GM19035 (cell line): ENCODE results near the gene PCBP3.
A peak's percentile ranks its signal among the peaks of the same experiment; 100 is the strongest.
"Not testable (repeated sequence)": the region's sequence is repeated elsewhere in the genome, so short reads cannot be mapped to it uniquely, and the experiment has no call there.

Experiments used
- ATAC-seq: cut with Tn5 transposase; IDR thresholded peaks from one replicate; pipeline ENCODE4 v1.9.1; 2021; ENCODE audit not compliant: unreplicated experiment

The PCBP3 gene

DNA sequence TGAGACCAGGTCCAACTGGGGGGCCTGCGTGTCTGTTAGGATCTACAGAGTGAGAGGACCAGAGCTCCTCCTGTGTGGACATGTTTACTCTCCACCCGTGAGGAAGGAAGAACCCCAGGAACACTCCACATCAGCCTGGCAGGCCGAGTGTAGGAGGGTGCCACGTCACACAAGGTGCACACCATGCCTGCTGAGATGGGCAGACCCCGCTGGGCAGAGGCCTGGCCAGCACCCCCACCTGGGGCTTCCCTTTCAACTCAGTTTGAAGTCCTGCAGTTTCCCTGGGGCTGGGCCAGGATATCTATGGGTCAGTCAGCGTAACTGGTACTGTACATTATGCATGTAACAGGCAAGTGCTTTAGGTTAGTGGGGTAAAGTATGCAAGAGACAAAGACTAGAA is 30.1 kb upstream of the PCBP3 start:
- no peak for ATAC-seq

DNA sequence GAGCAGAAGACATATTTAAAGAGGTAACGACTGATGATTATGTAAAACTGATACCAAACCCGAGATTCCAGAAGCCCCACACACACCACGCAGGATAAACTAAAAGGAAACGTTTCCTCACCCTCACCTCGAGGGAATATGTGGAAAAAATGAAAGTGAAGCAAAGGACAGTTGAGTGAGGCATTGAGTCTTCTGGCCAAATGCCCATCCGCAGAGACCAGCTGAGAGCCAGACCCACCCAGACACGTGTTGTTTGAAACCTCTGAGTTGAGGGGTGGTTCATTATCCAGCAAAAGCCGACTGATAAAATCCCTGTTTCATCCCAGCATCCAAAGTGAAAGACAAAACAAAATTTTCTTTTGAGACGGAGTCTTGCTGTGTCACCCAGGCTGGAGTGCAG is 29.6 kb upstream of the PCBP3 start:
- no peak for ATAC-seq

DNA sequence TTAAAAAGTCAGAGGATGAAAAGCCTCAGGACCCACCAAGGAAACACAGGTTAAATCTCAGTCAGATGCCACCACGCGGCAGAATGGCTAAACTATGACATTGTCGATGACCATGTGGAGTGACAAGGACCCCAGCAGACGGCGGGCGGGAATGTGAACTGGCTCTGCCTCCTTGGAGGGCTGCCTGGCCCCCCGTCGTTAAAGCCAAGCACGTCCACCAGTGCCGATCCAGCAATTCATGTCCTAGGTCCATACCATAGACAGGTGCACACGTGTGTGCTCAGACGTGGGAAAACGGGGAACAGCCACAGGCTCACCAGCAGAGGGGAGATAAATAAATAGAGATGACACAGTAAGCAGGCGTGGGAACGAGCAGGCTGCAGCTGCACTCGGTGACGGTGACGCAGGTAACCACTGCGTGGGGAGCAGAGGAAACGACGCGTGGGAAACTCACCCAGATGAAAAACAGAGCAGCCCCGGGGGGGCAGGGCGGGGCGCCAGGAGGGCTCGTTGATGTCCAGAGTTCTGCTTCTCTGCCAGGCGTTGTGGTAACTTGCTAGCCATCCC is 28.3 kb upstream of the PCBP3 start:
- peak; percentile 77 for ATAC-seq

DNA sequence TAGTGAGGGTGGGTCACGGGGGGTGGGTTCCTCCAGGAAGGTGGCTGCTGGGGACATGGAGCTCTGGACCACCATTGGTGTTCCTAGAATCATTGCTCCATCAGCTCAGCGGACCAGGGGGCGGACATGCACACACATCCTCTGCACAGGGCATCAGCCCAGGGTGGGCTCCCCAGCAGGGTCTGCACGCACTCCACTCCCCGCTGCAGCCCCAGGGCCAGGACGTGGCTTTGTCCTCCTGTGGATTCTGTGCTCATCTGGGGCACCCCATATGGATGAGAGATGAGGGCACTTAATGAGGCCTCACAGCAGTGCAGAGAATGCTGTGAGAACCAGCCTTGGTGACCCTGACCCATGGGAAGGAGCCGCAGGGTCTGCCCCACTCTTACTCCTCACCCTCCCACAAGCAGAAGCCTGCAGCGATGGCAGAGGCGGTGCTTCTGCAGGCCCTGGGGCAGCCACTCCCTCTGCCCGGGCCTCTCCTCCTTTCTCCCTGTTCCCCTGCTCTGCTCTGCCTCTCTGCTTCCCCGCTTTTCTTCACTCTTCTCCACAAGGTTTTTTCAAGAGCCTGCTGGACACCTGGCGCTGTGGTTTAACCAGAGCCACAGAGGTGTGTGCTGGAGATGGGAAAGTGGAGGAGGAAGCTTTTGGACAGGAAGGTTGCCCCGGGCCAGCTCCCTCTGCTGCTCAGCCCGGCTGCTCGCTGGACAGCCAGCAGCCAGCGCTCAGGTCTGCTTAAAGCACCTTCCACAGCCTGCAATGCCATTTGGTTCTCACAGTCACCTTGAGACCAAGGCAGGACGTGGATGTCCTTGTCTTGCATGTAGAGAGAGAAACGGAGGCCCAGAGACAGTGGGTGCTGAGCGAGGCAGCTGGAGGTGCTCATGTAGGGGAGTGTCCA is 26.3 kb upstream of the PCBP3 start:
- no peak for ATAC-seq

DNA sequence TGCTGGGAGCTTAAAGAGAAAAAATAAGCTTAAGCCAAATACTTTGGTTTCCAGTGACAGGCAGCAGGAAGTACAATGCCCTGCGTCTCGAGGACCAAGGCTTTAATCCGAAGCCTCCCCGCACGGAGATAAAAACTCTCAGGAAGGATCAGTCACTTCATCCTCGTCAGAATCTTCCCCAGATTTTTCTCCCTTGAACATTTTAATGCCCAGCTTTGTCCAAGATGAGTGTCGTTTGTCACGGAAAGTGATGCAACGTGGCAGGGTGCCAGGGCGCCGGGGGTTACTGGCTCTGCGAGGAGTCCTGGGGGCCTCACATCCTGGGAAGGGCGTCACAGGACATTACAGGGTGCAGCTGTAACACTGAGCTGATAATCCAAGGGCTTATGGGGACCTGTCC is 25.2 kb upstream of the PCBP3 start:
- ATAC-seq: no peak

DNA sequence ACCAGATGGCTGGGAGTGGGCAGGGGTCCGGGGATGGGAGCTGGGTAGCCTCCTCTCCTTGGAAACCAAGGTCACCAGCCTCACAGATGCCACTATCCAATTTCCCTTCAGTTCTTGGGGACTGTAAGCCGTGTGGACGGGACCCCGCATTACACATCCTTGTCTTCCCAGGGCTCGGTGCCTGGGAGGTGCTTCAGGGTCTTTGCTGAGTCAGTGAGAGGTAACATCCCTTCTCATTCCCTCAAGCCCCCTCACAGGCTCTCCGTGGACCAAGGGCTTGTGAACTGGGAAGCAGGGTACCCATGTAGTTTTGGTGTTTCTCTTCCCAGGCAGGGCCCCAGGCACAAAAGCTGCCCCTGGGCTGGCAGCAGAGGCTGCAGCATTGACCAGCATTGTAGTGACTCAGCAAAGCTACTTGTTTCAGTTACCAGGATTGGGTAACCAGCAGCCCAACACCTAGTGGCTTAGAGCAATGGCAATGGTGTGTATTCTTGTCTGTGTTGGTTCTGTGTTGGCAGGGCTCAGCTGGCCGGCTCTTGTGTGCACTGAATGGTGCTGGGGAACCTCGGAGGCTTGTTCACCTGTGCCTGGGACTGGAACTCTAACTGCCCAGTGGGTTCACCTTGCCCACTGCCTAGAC is 24.6 kb upstream of the PCBP3 start:
- no peak for ATAC-seq

DNA sequence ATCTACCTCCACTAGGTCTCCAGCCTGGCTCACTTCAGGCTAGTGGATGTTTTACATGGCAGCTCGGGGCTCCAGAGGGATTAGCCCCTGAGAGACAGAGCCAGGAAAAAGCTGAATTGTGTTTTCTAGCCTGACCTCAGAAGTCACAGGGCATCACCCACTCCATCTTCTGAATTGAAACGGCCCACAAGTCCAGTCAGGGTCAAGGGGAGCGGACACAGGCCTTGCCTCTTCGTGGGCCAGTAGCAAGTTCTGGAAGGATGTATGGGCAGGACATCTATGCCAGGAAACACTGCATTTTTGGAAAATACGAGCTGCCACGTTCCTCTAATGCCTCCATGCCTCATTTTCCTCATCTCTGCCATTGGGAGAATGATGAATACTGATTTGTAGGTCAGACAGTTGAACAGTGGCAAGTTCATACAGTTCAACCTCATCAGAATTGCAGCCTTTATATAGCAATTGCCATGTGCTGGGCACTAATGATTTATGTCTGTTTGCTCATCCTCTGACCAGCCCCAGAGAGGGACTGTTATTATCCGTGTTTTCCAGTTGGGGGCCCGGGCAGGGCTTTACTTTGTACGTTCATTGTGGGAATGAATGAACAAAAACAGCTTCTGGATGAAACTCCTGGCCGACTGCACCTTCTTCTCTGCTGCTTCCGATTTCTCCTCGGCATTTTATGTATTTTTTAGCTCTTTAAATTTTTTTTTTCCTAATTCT is 23.2 kb upstream of the PCBP3 start:
- no peak for ATAC-seq

DNA sequence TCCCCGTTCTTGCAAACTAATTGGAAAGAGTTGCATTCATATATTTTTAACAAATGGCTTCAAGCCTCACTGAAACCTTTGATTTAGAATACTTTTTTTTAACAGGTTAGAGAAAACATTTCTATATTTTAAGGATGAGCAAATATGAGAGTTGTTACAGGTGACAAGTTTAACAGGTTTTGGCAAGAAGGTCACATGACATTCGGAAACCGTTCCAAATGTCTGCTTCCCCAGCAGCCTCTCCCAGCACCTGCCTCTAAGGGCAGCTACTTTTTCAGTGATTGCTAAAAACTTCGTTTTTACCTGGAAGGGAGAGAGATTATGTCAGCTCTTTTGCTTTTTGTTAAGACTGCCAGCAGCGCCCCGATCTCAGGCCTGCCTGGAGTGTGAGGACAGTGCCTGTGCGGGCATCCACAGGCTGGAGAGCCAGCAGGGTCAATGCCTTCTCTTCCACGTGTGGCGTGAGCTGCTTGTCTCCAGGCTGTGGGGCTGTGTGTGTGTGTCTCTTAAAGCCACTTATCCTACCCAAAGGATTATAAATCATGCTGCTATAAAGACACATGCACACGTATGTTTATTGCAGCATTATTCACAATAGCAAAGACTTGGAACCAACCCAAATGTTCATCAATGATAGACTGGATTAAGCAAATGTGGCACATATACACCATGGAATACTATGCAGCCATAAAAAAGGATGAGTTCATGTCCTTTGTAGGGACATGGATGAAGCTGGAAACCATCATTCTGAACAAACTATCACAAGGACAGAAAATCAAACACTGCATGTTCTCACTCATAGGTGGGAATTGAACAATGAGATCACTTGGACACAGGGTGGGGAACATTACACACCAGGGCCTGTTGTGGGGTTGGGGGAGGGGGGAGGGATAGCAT is 21.8 kb upstream of the PCBP3 start:
- not testable (repeated sequence) for ATAC-seq

DNA sequence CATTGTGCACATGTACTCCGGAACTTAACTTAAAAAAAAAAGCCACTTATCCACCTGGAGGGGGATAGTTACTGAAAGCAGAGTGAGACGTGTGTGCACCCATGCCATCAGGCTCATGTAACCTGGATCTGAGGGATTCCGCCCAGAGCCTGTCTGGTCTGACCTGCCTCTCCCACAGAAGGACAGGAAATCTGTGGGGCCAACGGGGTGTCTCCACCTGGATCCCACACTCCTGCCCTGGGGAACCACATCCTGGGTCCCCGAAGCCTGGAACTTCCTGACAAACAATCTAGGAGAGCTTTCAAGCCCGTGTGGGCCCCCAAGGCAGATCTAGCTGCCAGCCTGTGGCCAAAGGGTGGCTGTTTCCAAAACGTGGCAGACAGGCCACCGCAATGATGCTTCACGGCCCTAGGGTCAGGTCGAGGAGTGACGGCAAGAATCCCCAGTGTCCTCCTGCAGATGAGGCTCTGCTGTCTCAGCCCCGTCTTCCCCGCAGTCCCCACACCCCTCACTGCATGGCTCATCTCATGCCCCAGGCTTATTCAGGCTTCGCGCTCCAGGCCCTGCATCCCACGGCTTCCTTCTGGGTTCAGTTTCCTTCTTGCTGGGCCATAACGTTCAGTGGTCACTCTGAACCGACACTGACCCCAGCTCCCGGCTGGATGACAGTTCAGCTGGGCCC is 21.0 kb upstream of the PCBP3 start:
- no peak for ATAC-seq

DNA sequence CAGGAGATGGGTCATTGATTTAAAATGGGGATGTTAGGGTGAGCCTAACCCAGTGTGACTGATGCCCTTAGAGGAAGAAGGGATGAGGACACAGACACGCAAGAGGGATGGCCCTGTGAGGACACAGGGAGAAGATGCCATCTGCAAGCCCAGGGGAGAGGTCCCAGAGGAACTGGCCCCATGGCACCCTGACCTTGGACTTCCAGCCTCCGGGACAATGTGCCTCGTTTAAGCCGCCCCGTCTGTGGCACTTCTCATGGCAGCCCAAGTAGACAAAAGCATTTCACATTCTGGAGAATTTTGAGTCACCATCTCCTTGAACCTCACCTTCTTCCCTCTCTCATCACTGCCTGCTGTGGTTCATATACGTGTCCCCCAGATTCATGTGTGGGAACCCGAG is 20.1 kb upstream of the PCBP3 start:
- ATAC-seq: no peak

DNA sequence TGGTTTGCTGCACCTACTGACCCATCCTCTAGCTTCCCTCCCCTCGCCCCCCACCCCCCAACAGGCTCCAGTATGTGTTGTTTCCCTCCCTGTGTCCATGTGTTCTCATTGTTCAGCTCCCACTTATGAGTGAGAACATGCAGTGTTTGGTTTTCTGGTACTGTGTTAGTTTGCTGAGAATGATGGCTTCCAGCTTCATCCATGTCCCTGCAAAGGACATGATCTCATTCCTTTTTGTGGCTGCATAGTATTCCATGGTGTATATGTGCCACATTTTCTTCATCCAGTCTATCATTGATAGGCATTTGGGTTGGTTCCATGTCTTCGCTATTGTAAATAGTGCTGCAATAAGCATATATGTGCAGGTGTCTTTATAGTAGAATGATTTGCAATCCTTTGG is 17.4 kb upstream of the PCBP3 start:
- not testable (repeated sequence) for ATAC-seq

DNA sequence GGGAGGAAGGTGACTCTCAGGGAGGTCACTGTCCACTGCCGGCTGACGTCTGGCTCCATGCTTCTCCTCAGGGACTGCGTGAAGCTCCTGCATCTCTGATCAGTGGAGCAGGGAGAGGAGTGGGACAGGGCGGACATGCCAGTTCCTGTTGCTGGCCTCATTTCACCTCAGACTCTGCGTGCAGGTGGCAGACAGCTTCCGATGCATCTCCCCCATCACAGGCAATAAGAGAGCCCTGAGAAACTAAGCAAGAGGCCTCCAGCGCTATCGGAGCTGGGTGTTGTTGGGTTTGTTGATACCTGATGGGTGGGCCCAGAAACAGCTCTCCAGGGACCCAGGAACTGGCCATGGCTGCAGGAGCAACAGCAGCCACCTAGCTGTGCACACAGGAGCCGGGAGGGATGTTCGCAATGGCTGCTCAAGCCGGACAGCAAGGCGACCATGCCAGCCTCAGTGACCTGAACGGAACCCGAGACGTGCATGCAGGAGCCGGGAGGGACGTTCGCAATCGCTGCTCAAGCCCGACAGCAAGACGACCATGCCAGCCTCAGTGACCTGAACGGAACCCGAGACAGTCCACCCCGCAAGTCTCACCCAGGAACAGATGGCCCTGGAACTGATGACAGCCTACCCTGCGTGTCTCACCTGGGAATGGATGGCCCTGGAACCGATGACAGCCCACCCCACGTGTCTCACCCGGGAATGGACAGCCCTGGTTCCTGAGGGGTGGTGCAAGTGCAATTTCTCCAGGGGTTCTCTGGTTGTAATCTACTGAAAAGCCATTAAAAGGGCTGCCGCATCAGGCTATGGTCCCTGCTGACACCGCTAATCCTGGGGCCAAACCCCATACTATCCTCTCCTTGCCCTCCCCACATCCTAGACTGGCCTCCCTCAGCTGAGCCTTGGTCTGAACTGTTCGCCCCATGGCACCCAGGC is 14.2 kb upstream of the PCBP3 start:
- ATAC-seq: no peak

DNA sequence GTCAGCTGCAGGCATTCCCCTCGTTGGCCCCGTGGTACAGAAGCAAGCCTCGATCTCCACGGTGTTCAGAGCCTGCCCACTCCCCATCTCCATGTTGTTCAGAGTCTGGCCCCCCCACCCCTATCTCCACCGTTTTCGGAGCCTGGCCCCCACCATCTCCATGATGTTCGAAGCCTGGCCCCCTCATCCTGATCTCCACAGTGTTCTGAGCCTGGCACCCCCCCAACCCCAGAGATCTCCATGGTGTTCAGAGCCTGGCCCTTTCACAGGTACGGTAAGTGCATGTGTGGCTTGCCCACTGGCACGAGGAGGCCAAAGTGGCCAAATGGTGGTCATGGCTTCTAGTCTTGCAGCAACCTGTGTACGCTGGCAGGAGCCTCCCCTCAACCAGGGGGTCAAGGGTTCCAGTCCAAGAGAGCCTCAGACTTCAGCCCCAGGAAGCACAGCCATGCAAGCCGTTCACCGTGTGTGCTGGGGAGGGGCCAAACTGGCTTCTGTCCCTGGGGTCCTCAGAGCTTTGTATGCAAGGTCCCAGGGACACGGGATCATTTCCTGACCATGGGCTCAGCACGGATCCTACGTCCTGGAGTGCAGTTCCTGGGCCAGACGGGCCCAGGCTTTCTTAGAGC is 13.3 kb upstream of the PCBP3 start:
- ATAC-seq: no peak

DNA sequence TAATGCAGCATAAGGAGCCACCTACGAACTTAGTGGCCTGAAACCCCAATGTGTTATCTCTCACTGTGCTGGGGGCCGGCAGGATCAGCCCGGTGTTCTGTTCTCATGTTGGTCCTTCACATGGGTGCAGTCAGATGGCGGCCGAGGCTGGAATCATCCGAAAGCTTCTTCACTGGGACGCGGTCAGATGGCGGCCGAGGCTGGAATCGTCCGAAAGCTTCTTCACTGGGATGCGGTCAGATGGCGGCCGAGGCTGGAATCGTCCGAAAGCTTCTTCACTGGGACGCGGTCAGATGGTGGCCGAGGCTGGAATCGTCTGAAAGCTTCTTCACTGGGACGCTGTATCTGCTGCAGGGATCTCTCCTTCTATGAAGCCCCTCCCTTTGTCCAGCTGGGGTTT is 12.6 kb upstream of the PCBP3 start:
- ATAC-seq: no peak

DNA sequence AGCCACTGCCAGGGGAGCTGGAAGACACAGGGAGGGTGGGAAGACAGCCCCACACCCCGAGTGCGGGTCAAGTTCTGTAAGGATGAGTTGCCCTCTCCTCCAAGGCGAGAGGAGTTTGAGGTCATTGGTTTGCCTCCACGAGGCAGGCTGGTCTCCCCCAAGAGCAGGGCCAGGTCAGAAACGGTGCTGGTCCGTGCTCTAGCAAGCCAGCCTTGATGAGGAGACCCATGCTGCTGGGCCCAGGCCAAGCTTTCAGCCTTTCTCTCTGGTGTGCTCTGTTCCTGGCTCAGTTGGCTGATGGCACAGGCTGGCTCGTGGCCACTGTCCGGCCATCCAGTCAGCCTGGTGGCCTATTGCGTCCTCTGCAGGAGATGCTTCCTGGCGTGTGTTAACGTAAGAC is 12.0 kb upstream of the PCBP3 start:
- ATAC-seq: no peak

DNA sequence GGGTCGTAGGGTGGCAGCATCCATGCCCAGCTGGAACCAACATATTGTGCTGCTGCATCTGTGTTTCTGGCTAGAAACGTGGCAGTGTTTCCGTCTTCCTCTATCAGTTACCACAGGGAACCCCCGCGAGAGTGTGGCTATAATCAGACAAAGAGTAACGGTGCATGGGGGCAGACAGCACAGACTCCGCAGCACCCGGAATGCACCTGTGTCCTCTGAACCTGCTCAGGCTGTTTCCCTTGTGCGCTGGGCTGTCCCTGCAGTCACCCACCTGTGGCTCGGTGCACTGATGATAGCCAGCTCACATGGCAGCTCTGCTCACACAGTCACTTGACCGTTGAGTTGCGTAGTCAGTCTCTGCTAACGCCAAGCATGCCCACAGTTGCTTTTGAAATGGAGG is 11.4 kb upstream of the PCBP3 start:
- ATAC-seq: no peak

DNA sequence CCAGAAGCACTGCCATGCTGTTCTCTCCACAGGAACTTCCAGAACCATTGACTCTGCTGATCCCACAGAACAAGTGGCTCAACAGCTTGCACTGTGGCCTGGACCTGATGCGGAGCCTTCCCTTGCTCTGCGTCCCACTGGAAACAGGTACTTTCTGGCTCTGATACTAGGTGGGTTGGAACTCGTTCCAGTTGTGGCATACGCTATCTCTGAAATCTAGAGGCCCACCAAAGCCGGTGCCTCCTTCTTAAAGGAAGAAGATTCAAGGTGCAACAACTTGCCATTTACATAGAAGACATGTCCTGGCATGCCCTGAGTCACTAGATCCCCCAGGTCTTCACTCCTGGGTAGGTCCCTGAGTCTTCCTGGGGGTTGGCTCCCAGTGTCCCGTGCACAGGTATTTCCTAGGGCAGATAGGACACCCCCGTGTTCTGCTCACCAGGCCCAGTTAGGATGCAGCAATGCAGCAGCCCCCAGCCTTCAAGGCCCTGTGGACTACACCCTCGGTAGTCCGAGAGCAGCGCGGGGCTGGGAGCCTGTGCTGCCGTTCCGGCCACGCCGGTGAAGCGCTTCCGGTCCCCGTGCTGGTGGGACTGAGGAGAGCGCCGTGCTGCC is 10.8 kb upstream of the PCBP3 start:
- ATAC-seq: no peak
